Fibroblast of villous mesenchyme (primary cell): ENCODE data around the gene GATC. TPM values are rescaled to one million over a fixed set of nuclear protein-coding genes. Genes with fewer than 3 reads are reported as not detected.

Experiments
- DNase-seq: peaks from one replicate; pipeline ENCODE4 v3.0.0-alpha.2; 2010; ENCODE audit warnings: low read depth
- H3K4me3 ChIP-seq: 2 replicates; pipeline ENCODE4 v1.5.1; 2011; ENCODE audit warnings: low read depth, mild to moderate bottlenecking, low read length
- total RNA-seq: library from RNA; depleted of rRNA; stranded (reverse); fragments of >200 nt; gene quantifications from 2 replicates; pipeline ENCODE4 v1.2.3, GENCODE V29; 2012
- TF ChIP-seq, protein P1 (sequence below): IDR thresholded peaks from 2 replicates; pipeline ENCODE4 v1.5.1; 2012; ENCODE audit warnings: low read depth, mild to moderate bottlenecking, low read length; ENCODE audit not compliant: insufficient read depth

Gene GATC, protein sequence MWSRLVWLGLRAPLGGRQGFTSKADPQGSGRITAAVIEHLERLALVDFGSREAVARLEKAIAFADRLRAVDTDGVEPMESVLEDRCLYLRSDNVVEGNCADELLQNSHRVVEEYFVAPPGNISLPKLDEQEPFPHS
- 13.5 and 20.7 TPM in 2 replicates for total RNA-seq

DNA sequence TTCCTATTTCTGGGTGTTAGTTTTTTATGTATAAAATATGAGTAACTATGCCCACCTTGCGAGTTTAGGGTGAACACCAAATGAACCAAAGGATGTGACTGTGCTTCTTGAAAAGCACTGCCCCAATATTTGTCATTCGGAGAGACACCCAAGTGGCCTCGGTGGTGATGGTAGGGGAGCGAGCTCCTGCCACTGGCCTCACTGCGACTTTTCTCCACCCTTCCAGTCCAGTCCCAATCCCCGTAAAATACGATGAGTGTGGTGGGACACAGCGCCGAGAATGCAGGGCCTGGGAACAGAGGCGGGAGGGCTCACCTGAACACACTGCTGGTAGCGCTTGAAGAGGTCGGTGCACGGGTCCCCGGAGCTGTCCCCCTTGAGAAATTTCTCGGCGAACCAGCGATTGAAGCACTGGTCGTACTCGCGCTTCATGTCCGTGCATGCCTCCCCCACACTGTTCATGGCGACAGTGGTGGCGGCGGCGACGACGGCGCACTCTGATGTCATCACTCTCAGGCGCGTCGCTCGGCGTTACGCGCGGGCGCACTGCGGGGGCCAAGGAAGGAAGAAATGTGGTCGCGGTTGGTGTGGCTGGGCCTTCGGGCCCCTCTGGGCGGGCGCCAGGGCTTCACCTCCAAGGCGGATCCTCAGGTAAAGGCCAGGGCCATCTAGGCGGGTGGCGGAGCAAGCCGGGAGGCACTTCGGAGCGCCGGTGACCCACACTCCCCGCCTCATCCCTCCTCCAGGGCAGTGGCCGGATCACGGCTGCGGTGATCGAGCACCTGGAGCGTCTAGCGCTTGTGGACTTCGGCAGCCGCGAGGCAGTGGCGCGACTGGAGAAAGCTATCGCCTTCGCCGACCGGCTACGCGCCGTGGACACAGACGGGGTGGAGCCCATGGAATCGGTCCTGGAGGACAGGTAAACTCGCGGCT, at the start of gene GATC, which contains the start of gene TRIAP1:
GATC (plus strand) TSS at position 534 of the 933 bp plus-strand sequence; CDS start at position 571, 37 bp downstream.
TRIAP1 (minus strand) TSS at position 474 of the 933 bp plus-strand sequence; CDS start at position 462, 12 bp downstream.
- peak; percentile 81 for DNase-seq
- TF ChIP-seq, protein P1, sequence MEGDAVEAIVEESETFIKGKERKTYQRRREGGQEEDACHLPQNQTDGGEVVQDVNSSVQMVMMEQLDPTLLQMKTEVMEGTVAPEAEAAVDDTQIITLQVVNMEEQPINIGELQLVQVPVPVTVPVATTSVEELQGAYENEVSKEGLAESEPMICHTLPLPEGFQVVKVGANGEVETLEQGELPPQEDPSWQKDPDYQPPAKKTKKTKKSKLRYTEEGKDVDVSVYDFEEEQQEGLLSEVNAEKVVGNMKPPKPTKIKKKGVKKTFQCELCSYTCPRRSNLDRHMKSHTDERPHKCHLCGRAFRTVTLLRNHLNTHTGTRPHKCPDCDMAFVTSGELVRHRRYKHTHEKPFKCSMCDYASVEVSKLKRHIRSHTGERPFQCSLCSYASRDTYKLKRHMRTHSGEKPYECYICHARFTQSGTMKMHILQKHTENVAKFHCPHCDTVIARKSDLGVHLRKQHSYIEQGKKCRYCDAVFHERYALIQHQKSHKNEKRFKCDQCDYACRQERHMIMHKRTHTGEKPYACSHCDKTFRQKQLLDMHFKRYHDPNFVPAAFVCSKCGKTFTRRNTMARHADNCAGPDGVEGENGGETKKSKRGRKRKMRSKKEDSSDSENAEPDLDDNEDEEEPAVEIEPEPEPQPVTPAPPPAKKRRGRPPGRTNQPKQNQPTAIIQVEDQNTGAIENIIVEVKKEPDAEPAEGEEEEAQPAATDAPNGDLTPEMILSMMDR, result no peak
- peak within 1 kb of the TSS; percentile 99 for H3K4me3 ChIP-seq

DNA sequence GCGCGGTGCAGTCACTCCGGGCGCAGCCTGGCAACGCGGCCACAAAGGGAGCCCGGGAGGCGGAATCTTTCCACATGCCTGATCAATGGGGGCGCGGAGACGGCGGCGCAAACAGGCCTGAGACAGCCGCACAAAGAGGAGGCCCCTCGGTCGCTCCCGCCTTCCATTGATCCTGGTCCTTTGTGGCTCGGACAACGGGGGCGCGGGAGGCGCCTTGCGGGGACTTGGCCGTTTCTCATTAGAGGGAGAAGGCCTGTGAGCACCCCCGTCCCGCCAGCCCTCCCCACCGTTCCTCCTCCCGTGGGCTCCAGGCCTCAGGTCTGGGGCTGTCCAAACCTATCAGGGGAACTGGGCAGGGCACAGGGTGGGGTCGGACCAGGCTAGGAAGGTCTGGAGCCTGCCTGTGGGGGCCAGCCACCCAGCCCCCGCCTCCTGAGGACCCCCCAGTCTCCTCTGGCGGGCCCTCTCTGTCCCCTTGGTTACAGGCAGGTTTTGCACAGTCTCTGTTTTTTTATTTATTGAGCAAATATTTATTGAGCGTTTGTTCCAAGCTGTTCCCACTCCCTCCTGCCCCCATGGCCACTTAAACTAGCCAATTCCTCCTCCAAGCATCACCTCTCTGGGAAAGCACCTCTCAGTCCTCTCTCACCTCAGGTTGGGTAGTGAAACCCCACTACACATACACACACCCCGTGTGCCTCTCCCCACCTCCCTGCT, 48.3 kb upstream of the GATC start:
- H3K4me3 ChIP-seq, result no peak overlapping the region
- no peak for DNase-seq
- TF ChIP-seq, protein P1, result no peak

DNA sequence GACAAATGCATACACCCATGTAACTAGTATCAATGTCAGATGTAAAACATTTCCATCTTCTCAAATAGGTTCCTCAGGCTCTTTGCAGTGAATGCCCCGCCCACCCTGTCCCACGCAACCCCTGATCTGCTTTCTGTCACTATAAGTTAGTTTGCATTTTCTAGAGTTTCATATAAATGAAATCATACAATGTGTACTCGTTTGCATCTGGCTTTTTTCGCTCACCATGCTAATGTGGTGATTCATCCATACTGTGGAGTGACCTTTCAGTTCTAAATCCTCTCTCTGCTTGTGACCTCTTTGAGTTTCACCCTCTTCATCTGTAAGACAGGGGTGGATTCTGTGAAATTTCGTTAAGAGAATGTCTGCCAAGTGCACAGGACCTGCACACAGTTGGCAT, 46.7 kb upstream of the GATC start:
- TF ChIP-seq, protein P1, result no peak
- peak; percentile 57 for DNase-seq
- no peak overlapping the region for H3K4me3 ChIP-seq

DNA sequence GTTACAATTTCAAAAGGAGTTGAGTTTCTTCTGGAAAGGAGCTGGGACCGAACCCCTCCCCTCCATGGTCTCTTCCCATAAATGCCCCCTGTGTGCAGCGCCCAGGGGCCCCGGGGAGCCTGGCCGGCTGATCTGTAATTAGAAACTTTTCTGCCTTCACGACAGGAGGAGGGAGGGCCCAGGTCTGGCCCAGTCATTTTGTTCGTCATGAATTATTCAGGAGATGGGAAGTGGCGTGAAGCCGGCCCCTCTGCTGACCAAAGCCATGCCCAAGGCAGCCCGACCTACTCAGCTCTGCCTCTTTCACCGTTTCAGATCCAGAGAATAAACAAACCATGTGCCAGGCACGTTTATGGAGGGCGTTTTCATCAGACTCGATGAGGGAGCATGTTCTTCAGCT, 44.0 kb upstream of the GATC start:
- DNase-seq, result no peak
- H3K4me3 ChIP-seq, result no peak overlapping the region
- TF ChIP-seq, protein P1, result no peak

DNA sequence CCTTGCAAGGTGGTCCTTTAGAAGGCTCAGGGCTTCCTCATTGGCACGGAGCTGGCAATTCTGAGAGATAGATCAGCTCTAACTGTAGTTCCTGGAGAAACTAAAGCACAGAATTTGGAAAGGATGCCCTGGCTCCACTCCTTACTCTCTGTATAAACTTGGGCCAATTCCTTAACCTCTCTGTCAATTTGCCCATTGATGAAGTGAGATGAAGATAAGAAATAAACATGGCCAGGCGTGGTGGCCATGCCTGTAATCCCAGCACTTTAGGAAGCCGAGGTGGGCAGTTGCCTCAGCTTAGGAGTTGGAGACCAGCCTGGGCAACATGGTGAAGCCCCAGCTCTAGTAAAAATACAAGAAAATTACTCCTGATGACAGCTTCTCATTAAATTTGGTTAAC, 42.4 kb upstream of the GATC start:
- H3K4me3 ChIP-seq, result no peak overlapping the region
- DNase-seq, result no peak
- TF ChIP-seq, protein P1, result no peak

DNA sequence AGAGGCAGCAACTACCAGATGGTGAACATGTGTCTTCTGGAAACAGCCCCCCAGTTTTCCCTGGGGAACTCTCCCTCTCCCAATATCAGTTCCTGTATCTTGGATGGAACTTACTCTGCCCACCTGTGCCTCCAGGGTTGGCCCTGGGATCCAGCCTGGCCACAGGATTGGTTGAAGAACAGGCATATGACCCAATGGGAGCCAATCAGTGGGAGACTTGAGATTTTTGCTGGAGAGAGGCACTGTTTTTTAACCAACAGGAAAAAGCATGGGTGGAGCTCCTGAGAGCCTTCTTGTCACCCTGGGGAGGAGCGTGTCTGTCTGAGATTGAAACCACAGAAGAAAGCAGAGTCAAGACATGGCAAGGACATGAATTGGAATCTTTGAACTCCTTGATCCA, 42.0 kb upstream of the GATC start:
- DNase-seq, result no peak
- TF ChIP-seq, protein P1, result no peak
- no peak overlapping the region for H3K4me3 ChIP-seq
